CD4-positive, CD25-positive, alpha-beta regulatory T cell (primary cell): Measurements from ENCODE around the gene SMG9. TPM values are rescaled to one million over a fixed set of nuclear protein-coding genes. Genes with fewer than 3 reads are reported as not detected.
"Not testable (repeated sequence)": the region's sequence is repeated elsewhere in the genome, so short reads cannot be mapped to it uniquely, and the experiment has no call there.

Experiments
- ATAC-seq, 2 donors: fragments of 150-1000 bp; cut with Tn5 transposase; one replicate each; pipeline ENCODE4 v1.10.0; 2021; ENCODE audit warnings: low read depth in 2 of 2, moderate number of reproducible peaks in 2 of 2, moderate library complexity in 1 of 2
- DNase-seq, 3 donors: peaks; one replicate each; pipeline versions ENCODE4 v3.0.0 to v3.0.0-alpha.2; 2012 to 2022; ENCODE audit warnings: mixed read lengths in 1 of 3
- H3K27ac ChIP-seq: one replicate; pipeline ENCODE4 v1.7.0; 2013; ENCODE audit warnings: mild to moderate bottlenecking, low read length; ENCODE audit not compliant: insufficient read depth, poor library complexity, severe bottlenecking
- H3K27me3 ChIP-seq: one replicate; pipeline ENCODE4 v1.7.0; 2013; ENCODE audit warnings: low read length; ENCODE audit not compliant: control insufficient read depth, insufficient read depth
- H3K36me3 ChIP-seq: one replicate; pipeline ENCODE4 v1.7.0; 2013; ENCODE audit warnings: mild to moderate bottlenecking, low read length, moderate library complexity; ENCODE audit not compliant: control insufficient read depth, insufficient read depth
- H3K4me1 ChIP-seq: 2 replicates; pipeline ENCODE4 v1.7.0; 2013; ENCODE audit warnings: mild to moderate bottlenecking, low read length; ENCODE audit not compliant: insufficient read depth, control insufficient read depth, poor library complexity, severe bottlenecking
- H3K4me3 ChIP-seq: one replicate; pipeline ENCODE4 v1.7.0; 2013; ENCODE audit warnings: low read depth, mild to moderate bottlenecking, low read length, moderate library complexity
- H3K9me3 ChIP-seq, 2 experiments: 1 replicate in 1 of 2; 2 replicates in 1 of 2; pipeline ENCODE4 v1.7.0; 2013; ENCODE audit warnings: low read length in 2 of 2, mild to moderate bottlenecking in 1 of 2, moderate library complexity in 1 of 2; ENCODE audit not compliant: control insufficient read depth in 2 of 2
- H3K27ac Mint-ChIP-seq, 3 donors: one replicate each; pipeline ENCODE4 v1.8.0; 2020 to 2022; ENCODE audit warnings: mild to moderate bottlenecking in 3 of 3, mixed read lengths in 3 of 3, moderate library complexity in 2 of 3
- H3K27me3 Mint-ChIP-seq: one replicate; pipeline ENCODE4 v1.8.0; 2022; ENCODE audit warnings: mild to moderate bottlenecking, mixed read lengths
- H3K36me3 Mint-ChIP-seq: one replicate; pipeline ENCODE4 v1.8.0; 2020; ENCODE audit warnings: mixed read lengths
- H3K4me1 Mint-ChIP-seq, 4 donors: one replicate each; pipeline ENCODE4 v1.8.0; 2020 to 2022; ENCODE audit warnings: mixed read lengths in 4 of 4, mild to moderate bottlenecking in 1 of 4
- H3K4me3 Mint-ChIP-seq, 4 donors: one replicate each; pipeline ENCODE4 v1.8.0; 2020 to 2022; ENCODE audit warnings: mild to moderate bottlenecking in 4 of 4, mixed read lengths in 4 of 4, moderate library complexity in 3 of 4
- H3K9me3 Mint-ChIP-seq, 7 donors: one replicate each; pipeline ENCODE4 v1.8.0; 2020 to 2022; ENCODE audit warnings: mixed read lengths in 7 of 7, mild to moderate bottlenecking in 3 of 7, moderate library complexity in 2 of 7
- polyA plus RNA-seq, 4 donors: library from polyadenylated mRNA; unstranded; fragments of 300-500 nt; fragmentation: Illumina TruSeq; gene quantifications; one replicate each; pipeline ENCODE4 v1.2.3, GENCODE V29; 2021
- total RNA-seq: library from RNA; stranded (reverse); gene quantifications from one replicate; pipeline ENCODE4 v1.2.3, GENCODE V29; 2022

The SMG9 gene
- total and polyA plus RNA-seq, 5 donors from 2014 or later: 3.4 to 40.7 (median 5.9) TPM

DNA sequence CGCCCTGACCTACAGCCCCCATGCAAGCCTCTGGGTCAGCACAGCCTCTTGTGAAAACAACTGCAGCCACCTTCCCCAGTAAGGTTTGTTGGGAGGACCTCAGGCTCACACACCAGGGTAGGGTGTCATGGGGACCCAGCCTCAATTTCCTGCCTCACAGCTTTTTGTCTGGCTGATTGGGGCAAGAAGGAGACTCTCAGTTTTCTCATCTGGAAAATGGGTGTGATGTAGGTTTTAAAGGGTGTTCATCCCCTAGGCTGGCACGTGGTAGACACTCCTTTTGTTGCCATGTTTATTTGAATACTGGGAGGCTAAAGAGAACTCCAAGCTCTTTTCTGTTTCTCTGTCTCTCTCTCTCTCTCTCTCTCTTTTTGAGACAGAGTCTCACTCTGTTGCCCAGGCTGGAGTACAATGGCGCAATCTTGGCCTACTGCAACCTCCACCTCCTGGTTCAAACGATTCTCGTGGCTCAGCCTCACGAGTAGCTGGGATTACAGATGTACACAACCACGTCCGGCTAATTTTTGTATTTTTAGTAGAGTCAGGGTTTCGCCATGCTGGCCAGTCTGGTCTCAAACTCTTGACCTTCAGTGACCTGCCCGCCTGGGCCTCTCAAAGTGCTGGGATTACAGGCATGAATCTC lies 66.6 kb downstream of the SMG9 start:
- no peak overlapping the region for H3K27ac ChIP-seq
- H3K4me3 ChIP-seq: no peak overlapping the region
- DNase-seq (no peak), ATAC-seq (no peak)
- H3K9me3 Mint-ChIP-seq: peaks cover 0 to 16% (median 8%) of the 10 kb centered on the region in 7 donors
- H3K4me3 Mint-ChIP-seq: no peak overlapping the region
- H3K36me3 Mint-ChIP-seq: no peaks in the 10 kb centered on the region
- no peaks in the 10 kb centered on the region for H3K4me1 Mint-ChIP-seq
- no peaks in the 10 kb centered on the region for H3K4me1 ChIP-seq
- H3K27ac Mint-ChIP-seq: no peak overlapping the region
- no peaks in the 10 kb centered on the region for H3K36me3 ChIP-seq
- no peaks in the 10 kb centered on the region for H3K27me3 ChIP-seq
- no peaks in the 10 kb centered on the region for H3K27me3 Mint-ChIP-seq
- peaks cover 21 to 24% of the 10 kb centered on the region in 2 experiments for H3K9me3 ChIP-seq

- no peaks in the 10 kb centered on the region for H3K36me3 Mint-ChIP-seq
- Histone ChIP-seq H3K27ac (no peak overlapping the region), H3K36me3 (no peaks in the 10 kb centered on the region), H3K27me3 (no peaks in the 10 kb centered on the region), H3K4me1 (no peaks in the 10 kb centered on the region), H3K4me3 (no peak overlapping the region), H3K9me3 (peaks cover 20 to 24% of the 10 kb centered on the region in 2 experiments)
- no peak overlapping the region for H3K4me3 Mint-ChIP-seq
- no peaks in the 10 kb centered on the region for H3K27me3 Mint-ChIP-seq
- H3K27ac Mint-ChIP-seq: no peak overlapping the region
- no peaks in the 10 kb centered on the region for H3K4me1 Mint-ChIP-seq
- DNase-seq: no peak
- no peak for ATAC-seq
- H3K9me3 Mint-ChIP-seq: peaks cover 0 to 15% (median 8%) of the 10 kb centered on the region in 7 donors
Observed at GRCh38 chr19:43687660-43687997, 67.1 kb downstream of the SMG9 start.

- no peak overlapping the region for H3K4me3 Mint-ChIP-seq
- no peaks in the 10 kb centered on the region for H3K36me3 ChIP-seq
- H3K27ac Mint-ChIP-seq: no peak overlapping the region
- H3K4me1 ChIP-seq: no peaks in the 10 kb centered on the region
- H3K27me3 ChIP-seq: no peaks in the 10 kb centered on the region
- H3K27ac ChIP-seq: no peak overlapping the region
- ATAC-seq: no peak
- no peaks in the 10 kb centered on the region for H3K36me3 Mint-ChIP-seq
- no peaks in the 10 kb centered on the region for H3K27me3 Mint-ChIP-seq
- H3K9me3 ChIP-seq: no peaks in the 10 kb centered on the region
- H3K9me3 Mint-ChIP-seq: peaks cover 0 to 2% (median 0%) of the 10 kb centered on the region in 7 donors
- DNase-seq: no peak
- no peak overlapping the region for H3K4me3 ChIP-seq
- no peaks in the 10 kb centered on the region for H3K4me1 Mint-ChIP-seq
Observed at GRCh38 chr19:43684326-43684725, 70.4 kb downstream of the SMG9 start.

DNA sequence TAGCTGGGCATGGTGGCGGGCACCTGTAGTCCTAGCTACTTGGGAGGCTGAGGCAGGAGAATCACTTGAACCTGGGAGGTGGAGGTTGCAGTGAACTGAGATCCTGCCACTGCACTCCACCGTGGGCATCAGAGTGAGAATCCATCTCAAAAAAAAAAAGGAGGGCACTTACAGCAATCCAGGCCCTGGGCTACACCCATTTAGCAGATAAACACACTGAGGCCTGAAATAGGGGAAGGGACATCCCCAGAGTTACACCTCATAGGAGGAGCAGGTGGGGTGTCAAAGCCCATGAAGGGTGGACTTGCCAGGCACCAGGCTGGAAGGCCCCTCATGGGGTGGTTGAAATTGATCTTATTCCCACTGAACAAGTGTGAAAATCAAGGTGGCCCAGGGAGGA lies 70.9 kb downstream of the SMG9 start:
- no peak overlapping the region for H3K4me3 Mint-ChIP-seq
- H3K27ac ChIP-seq: no peak overlapping the region
- H3K4me3 ChIP-seq: no peak overlapping the region
- ATAC-seq (no peak), DNase-seq (no peak)
- no peaks in the 10 kb centered on the region for H3K4me1 Mint-ChIP-seq
- H3K9me3 ChIP-seq: no peaks in the 10 kb centered on the region
- H3K27me3 Mint-ChIP-seq: no peaks in the 10 kb centered on the region
- H3K27ac Mint-ChIP-seq: no peak overlapping the region
- no peaks in the 10 kb centered on the region for H3K36me3 Mint-ChIP-seq
- H3K27me3 ChIP-seq: no peaks in the 10 kb centered on the region
- H3K9me3 Mint-ChIP-seq: peaks cover 0 to 2% (median 0%) of the 10 kb centered on the region in 7 donors
- no peaks in the 10 kb centered on the region for H3K4me1 ChIP-seq
- H3K36me3 ChIP-seq: no peaks in the 10 kb centered on the region

- Mint-ChIP-seq H3K27ac (no peak overlapping the region), H3K27me3 (no peaks in the 10 kb centered on the region), H3K4me1 (no peaks in the 10 kb centered on the region), H3K4me3 (no peak overlapping the region), H3K36me3 (no peaks in the 10 kb centered on the region), H3K9me3 (peaks cover 0 to 2% (median 0%) of the 10 kb centered on the region in 7 donors)
- no peak overlapping the region for H3K4me3 ChIP-seq
- no peak for ATAC-seq
- H3K9me3 ChIP-seq: no peaks in the 10 kb centered on the region
- no peaks in the 10 kb centered on the region for H3K4me1 ChIP-seq
- no peak overlapping the region for H3K27ac ChIP-seq
- no peaks in the 10 kb centered on the region for H3K27me3 ChIP-seq
- H3K36me3 ChIP-seq: no peaks in the 10 kb centered on the region
- DNase-seq: no peak
Observed at GRCh38 chr19:43682824-43683661, 71.7 kb downstream of the SMG9 start.

DNA sequence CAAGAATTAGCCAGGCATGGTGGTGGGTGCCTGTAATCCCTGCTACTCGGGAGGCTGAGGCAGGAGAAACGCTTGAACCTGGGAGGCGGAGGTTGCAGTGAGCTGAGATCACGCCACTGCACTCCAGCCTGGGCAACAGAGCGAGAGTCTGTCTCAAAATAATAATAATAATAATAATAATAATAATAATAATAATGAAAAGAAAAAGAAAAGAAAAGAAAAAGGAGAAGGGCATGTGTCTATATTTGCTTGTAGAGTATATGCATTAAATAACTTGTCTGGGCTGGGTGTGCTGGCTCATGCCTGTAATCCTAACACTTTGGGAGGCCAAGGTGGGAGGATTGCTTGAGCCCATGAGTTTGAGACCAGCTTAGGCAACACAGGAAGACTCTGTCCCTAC lies 72.5 kb downstream of the SMG9 start:
- H3K27ac ChIP-seq, H3K27ac Mint-ChIP-seq, H3K36me3 Mint-ChIP-seq, H3K4me3 Mint-ChIP-seq, DNase-seq, H3K36me3 ChIP-seq, H3K9me3 ChIP-seq, H3K9me3 Mint-ChIP-seq, H3K4me1 ChIP-seq, H3K4me3 ChIP-seq, ATAC-seq, H3K27me3 Mint-ChIP-seq, H3K27me3 ChIP-seq, H3K4me1 Mint-ChIP-seq: not testable (repeated sequence)

DNA sequence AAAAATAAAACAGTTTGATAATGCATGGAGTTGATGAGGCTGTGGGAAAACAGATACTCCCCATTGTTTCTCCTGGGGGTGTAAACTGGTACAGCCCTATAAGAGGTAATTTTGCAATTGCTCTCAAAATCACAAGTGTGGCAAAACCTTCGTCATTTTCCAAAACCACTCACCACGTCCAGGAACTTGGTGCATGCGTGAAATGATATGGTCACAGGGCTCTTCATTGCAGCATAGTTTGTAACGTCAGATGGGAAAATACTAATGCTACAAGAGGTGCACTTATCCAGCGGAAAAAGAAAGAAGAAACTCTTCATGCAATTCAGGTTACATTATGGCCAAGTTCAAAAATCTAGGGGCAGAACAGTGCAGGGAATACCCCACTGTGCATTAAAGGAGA lies 72.9 kb downstream of the SMG9 start:
- no peaks in the 10 kb centered on the region for H3K27me3 Mint-ChIP-seq

More for the DNA sequence above, 72.9 kb downstream of the SMG9 start:
- Histone ChIP-seq H3K9me3 (no peaks in the 10 kb centered on the region), H3K36me3 (no peaks in the 10 kb centered on the region), H3K27me3 (no peaks in the 10 kb centered on the region), H3K27ac (no peak overlapping the region), H3K4me1 (no peaks in the 10 kb centered on the region), H3K4me3 (no peak overlapping the region)
- Mint-ChIP-seq H3K36me3 (no peaks in the 10 kb centered on the region), H3K4me1 (no peaks in the 10 kb centered on the region), H3K4me3 (no peak overlapping the region), H3K9me3 (peaks cover 0 to 2% (median 0%) of the 10 kb centered on the region in 7 donors), H3K27ac (peak overlapping the region in 1 of 3 donors; percentile 26)
- no peak for ATAC-seq
- DNase-seq: no peak
